ENCODE measurements around the gene WNT6.

DNA sequence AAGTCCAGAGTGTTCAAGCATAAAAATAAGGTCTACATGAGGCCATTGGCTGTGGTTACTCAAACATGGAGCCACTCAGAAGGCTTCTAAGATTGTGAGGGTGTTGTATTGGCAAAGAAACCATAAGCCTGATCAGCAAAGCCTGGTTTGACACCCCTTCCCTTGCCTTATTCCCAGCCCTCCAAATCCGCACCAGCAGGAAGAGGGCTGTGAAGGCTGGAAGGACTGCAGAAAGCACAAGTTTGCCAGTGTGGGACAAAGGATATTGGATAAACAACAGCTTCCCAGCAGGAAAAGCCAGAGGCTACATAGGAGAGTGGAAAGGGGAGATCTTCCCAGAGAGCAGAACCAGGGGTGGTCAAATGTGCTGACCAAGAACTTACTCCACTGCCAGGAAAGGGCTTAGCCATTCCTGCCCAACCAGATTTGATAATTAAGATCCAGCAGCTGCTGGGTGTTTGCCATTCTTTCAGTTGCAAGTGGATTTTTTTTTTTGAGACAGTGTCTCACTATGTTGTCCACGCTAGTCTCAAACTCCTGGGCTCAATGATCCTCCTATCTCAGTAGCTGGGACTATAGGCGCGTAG, 26.5 kb upstream of the WNT6 start:
- TF ChIP-seq, protein P1, sequence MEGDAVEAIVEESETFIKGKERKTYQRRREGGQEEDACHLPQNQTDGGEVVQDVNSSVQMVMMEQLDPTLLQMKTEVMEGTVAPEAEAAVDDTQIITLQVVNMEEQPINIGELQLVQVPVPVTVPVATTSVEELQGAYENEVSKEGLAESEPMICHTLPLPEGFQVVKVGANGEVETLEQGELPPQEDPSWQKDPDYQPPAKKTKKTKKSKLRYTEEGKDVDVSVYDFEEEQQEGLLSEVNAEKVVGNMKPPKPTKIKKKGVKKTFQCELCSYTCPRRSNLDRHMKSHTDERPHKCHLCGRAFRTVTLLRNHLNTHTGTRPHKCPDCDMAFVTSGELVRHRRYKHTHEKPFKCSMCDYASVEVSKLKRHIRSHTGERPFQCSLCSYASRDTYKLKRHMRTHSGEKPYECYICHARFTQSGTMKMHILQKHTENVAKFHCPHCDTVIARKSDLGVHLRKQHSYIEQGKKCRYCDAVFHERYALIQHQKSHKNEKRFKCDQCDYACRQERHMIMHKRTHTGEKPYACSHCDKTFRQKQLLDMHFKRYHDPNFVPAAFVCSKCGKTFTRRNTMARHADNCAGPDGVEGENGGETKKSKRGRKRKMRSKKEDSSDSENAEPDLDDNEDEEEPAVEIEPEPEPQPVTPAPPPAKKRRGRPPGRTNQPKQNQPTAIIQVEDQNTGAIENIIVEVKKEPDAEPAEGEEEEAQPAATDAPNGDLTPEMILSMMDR (IDR thresholded peaks at IDR 0.05), result no peak
- TF ChIP-seq POLR2A (IDR thresholded peaks at IDR 0.05), result no peak

Measured in thyroid gland (tissue), 4 donors.